Neural cell (in vitro differentiated cells): ENCODE data around the gene POLR2L. TPM values are rescaled to one million over a fixed set of nuclear protein-coding genes. Genes with fewer than 3 reads are reported as not detected.

Source experiments
- H2AFZ ChIP-seq: fragments of 200-600, 300-800 bp; sonication (generic), shearing (Covaris generic); 2 replicates; pipeline ENCODE4 v1.6.0; 2014; ENCODE audit warnings: low read depth, mild to moderate bottlenecking, antibody characterized with exemption, low read length, moderate library complexity
- H3F3A ChIP-seq: fragments of 200-600 bp; shearing (Covaris generic); 2 replicates; pipeline ENCODE4 v1.6.1; 2016; ENCODE audit warnings: mild to moderate bottlenecking, moderate library complexity, mixed read lengths, antibody characterized with exemption, low read length; ENCODE audit not compliant: insufficient read depth, poor library complexity, severe bottlenecking
- H3K27ac ChIP-seq: fragments of 200-600, 300-800 bp; sonication (generic), shearing (Covaris generic); 2 replicates; pipeline ENCODE4 v1.5.1; 2014; ENCODE audit warnings: mild to moderate bottlenecking, low read length, moderate library complexity
- H3K27me3 ChIP-seq: fragments of 300-800, 200-600 bp; sonication (generic), shearing (Covaris generic); 2 replicates; pipeline ENCODE4 v1.6.0; 2014; ENCODE audit warnings: mild to moderate bottlenecking, low read depth, low read length, moderate library complexity; ENCODE audit not compliant: insufficient read depth
- H3K36me3 ChIP-seq: fragments of 300-800, 200-600 bp; sonication (generic), shearing (Covaris generic); 2 replicates; pipeline ENCODE4 v1.5.1; 2014; ENCODE audit warnings: mild to moderate bottlenecking, antibody characterized with exemption, low read length, moderate library complexity; ENCODE audit not compliant: insufficient read depth
- H3K4me2 ChIP-seq: fragments of 300-800, 200-600 bp; sonication (generic), shearing (Covaris generic); 2 replicates; pipeline ENCODE4 v1.6.0; 2014; ENCODE audit warnings: mild to moderate bottlenecking, low read length
- H3K4me3 ChIP-seq: fragments of 300-800, 200-600 bp; sonication (generic), shearing (Covaris generic); 2 replicates; pipeline ENCODE4 v1.5.1; 2014; ENCODE audit warnings: mild to moderate bottlenecking, low read length, moderate library complexity
- H3K79me2 ChIP-seq: fragments of 200-600 bp; shearing (Covaris generic); replicated peaks from 2 replicates; pipeline ENCODE4 v1.6.0; 2014; ENCODE audit warnings: mild to moderate bottlenecking, low read length, moderate library complexity; ENCODE audit not compliant: insufficient read depth
- H3K9ac ChIP-seq: fragments of 300-800, 200-600 bp; sonication (generic), shearing (Covaris generic); 2 replicates; pipeline ENCODE4 v1.6.1; 2016; ENCODE audit warnings: mild to moderate bottlenecking, low read length, mixed read lengths
- H3K9me2 ChIP-seq: fragments of 200-600 bp; shearing (Covaris generic); 2 replicates; pipeline ENCODE4 v1.6.1; 2016; ENCODE audit warnings: mild to moderate bottlenecking, low read length, mixed read lengths; ENCODE audit not compliant: insufficient read depth
- H3K9me3 ChIP-seq: fragments of 200-600, 300-800 bp; sonication (generic), shearing (Covaris generic); 2 replicates; pipeline ENCODE4 v1.6.1; 2016; ENCODE audit warnings: mild to moderate bottlenecking, mixed run types, low read length, moderate library complexity, mixed read lengths
- H4K20me1 ChIP-seq: fragments of 200-600 bp; shearing (Covaris generic); 2 replicates; pipeline ENCODE4 v1.6.1; 2016; ENCODE audit warnings: mild to moderate bottlenecking, mixed run types; ENCODE audit not compliant: insufficient read depth
- EP300 ChIP-seq: fragments of 450-650 bp; conservative IDR thresholded peaks from 2 replicates; pipeline ENCODE4 v1.6.1; 2014; ENCODE audit warnings: antibody characterized with exemption, mild to moderate bottlenecking, moderate library complexity; ENCODE audit not compliant: poor library complexity, severe bottlenecking
- EZH2 ChIP-seq: fragments of 200-600, 300-800 bp; shearing (Covaris generic), sonication (generic); IDR thresholded peaks from 2 replicates; pipeline ENCODE4 v1.6.1; 2014; ENCODE audit warnings: antibody characterized with exemption, low read length, borderline replicate concordance, mild to moderate bottlenecking; ENCODE audit not compliant: insufficient read depth, poor library complexity, severe bottlenecking
- MXI1 ChIP-seq: fragments of 450-650 bp; conservative IDR thresholded peaks from 2 replicates; pipeline ENCODE4 v1.6.1; 2014; ENCODE audit warnings: antibody characterized with exemption, mild to moderate bottlenecking; ENCODE audit not compliant: poor library complexity, severe bottlenecking
- POLR2AphosphoS5 ChIP-seq: IDR thresholded peaks from 2 replicates; pipeline ENCODE4 v1.6.1; 2012
- RAD21 ChIP-seq: fragments of 450-650 bp; conservative IDR thresholded peaks from 2 replicates; pipeline ENCODE4 v1.6.1; 2014; ENCODE audit warnings: antibody characterized with exemption, mild to moderate bottlenecking, moderate library complexity
- REST ChIP-seq: IDR thresholded peaks from 2 replicates; pipeline ENCODE4 v1.6.1; 2012; ENCODE audit warnings: borderline replicate concordance
- SMC3 ChIP-seq: fragments of 450-650 bp; conservative IDR thresholded peaks from 2 replicates; pipeline ENCODE4 v1.6.1; 2014; ENCODE audit warnings: antibody characterized with exemption, mild to moderate bottlenecking, moderate library complexity; ENCODE audit not compliant: poor library complexity
- TAF1 ChIP-seq: IDR thresholded peaks from 2 replicates; pipeline ENCODE4 v1.6.1; 2012; ENCODE audit warnings: low read depth
- polyA plus RNA-seq: library from polyadenylated mRNA; depleted of rRNA; stranded (reverse); fragments of >200 nt; gene quantifications from 2 replicates; pipeline ENCODE4 v1.2.3, GENCODE V29; 2014
- TF ChIP-seq, protein P1 (sequence below): fragments of 450-650 bp; IDR thresholded peaks from 2 replicates; pipeline ENCODE4 v1.5.1; 2014; ENCODE audit warnings: antibody characterized with exemption, mild to moderate bottlenecking, moderate library complexity; ENCODE audit not compliant: poor library complexity, severe bottlenecking

Gene POLR2L
- polyA plus RNA-seq, 1 donor from 2014 or later, result 62.3 TPM

DNA sequence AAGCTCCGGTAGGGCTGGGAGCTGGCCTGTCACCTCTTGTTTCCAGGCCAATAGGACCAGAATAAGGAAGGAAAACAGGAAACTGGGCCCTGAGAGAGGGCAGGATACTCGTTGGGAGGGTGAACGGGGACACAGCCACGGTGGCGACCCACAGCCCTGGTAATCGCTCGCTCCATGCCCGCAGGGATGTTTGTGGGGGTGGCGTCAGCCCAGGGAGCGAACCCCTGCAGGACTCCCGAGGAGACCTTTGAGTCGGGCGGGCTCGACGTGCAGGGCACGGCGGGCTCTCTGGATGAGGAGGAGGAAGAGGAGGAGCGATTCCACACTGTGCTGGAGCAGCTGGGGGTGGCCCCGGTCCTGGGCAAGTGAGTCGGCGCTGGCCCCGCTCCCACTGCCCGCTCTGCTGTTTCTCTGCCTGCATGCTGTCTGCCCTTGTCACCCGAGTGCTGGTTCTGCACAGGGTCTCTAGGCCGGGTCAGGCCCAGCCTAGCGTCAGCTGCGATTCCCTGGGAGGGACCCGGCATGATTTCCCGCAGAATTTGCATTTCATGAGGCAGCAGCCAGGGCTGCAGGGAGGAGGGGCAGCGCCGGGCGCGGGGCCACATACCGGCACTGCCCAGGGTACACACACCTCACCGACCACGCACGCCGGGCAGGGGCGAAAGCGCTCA, 13.0 kb downstream of the POLR2L start (continued):
- TF ChIP-seq EP300, result no peak

GRCh38 chr11:828506-829175, 13.7 kb downstream of the POLR2L start:
- H3K9me2 ChIP-seq, result no peaks in the 10 kb centered on the region
- no peaks in the 10 kb centered on the region for H3F3A ChIP-seq
- H3K4me3 ChIP-seq, result peak overlapping the region; percentile 69
- peaks cover 42% of the 10 kb centered on the region for H3K27me3 ChIP-seq
- H4K20me1 ChIP-seq, result no peaks in the 10 kb centered on the region
- H3K36me3 ChIP-seq, result no peaks in the 10 kb centered on the region
- H3K9me3 ChIP-seq, result no peaks in the 10 kb centered on the region
- TF ChIP-seq, protein P1, sequence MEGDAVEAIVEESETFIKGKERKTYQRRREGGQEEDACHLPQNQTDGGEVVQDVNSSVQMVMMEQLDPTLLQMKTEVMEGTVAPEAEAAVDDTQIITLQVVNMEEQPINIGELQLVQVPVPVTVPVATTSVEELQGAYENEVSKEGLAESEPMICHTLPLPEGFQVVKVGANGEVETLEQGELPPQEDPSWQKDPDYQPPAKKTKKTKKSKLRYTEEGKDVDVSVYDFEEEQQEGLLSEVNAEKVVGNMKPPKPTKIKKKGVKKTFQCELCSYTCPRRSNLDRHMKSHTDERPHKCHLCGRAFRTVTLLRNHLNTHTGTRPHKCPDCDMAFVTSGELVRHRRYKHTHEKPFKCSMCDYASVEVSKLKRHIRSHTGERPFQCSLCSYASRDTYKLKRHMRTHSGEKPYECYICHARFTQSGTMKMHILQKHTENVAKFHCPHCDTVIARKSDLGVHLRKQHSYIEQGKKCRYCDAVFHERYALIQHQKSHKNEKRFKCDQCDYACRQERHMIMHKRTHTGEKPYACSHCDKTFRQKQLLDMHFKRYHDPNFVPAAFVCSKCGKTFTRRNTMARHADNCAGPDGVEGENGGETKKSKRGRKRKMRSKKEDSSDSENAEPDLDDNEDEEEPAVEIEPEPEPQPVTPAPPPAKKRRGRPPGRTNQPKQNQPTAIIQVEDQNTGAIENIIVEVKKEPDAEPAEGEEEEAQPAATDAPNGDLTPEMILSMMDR, result no peak
- TF ChIP-seq RAD21, result no peak
- no peak for TF ChIP-seq MXI1
- no peak for TF ChIP-seq REST
- no peak for TF ChIP-seq SMC3
- TF ChIP-seq EP300, result no peak
- no peak for TF ChIP-seq POLR2AphosphoS5
- TF ChIP-seq EZH2, result no peak
- TF ChIP-seq TAF1, result no peak
- no peak overlapping the region for H3K4me2 ChIP-seq
- peak overlapping the region; percentile 25 for H3K9ac ChIP-seq
- no peaks in the 10 kb centered on the region for H3K79me2 ChIP-seq
- H2AFZ ChIP-seq, result no peak overlapping the region
- no peak overlapping the region for H3K27ac ChIP-seq

DNA sequence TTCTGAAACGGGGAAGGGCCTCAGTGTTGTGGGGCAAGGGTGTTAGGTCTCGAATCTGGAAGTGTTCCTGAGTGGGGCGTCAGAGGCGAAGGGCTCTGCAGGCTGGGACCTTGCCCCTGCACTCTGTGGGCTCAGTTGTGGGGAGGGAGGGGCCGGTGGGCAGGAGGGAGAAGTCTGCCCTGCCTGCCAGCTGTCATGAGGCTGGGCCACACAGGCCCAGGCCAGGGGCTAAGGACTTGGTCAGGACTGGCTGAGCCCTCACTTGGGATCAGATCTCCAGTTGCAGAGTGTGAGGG, 14.5 kb downstream of the POLR2L start, which contains the start of gene CRACR2B:
Gene CRACR2B (plus strand): TSS at position 23 of the 296 bp plus-strand sequence. CDS start 689 bp downstream, outside the sequence.
- Histone ChIP-seq H3K9me2 (no peaks in the 10 kb centered on the region), H4K20me1 (no peaks in the 10 kb centered on the region), H3K4me2 (no peak within 1 kb of the TSS), H3K79me2 (no peaks in the 10 kb centered on the region), H3K27ac (no peak within 1 kb of the TSS), H3K9ac (peak within 1 kb of the TSS; percentile 25), H3K4me3 (peak within 1 kb of the TSS; percentile 69), H3F3A (no peaks in the 10 kb centered on the region), H3K36me3 (no peaks in the 10 kb centered on the region), H2AFZ (no peak within 1 kb of the TSS), H3K9me3 (no peaks in the 10 kb centered on the region), H3K27me3 (peaks cover 42% of the 10 kb centered on the region)
- no peak for TF ChIP-seq MXI1
- no peak for TF ChIP-seq TAF1
- TF ChIP-seq REST, result no peak
- no peak for TF ChIP-seq POLR2AphosphoS5
- no peak for TF ChIP-seq EP300
- TF ChIP-seq SMC3, result no peak
- no peak for TF ChIP-seq RAD21
- TF ChIP-seq, protein P1, result no peak
- TF ChIP-seq EZH2, result no peak
